ENCODE results near the gene HYAL2.

Gene HYAL2

GRCh38 chr3:50322386-50323091 lies at the start of gene HYAL2:
Gene HYAL2 (minus strand): TSS chr3:50322745. CDS start chr3:50320489, 2,256 bp downstream.
- DNase-seq = no peak

- DNase-seq = no peak
Measured at GRCh38 chr3:50371133-50371685, 48.7 kb upstream of the HYAL2 start.

- DNase-seq = no peak
Measured at GRCh38 chr3:50370594-50370993, 48.0 kb upstream of the HYAL2 start.

- no peak for DNase-seq
Measured at GRCh38 chr3:50369012-50369670, 46.6 kb upstream of the HYAL2 start.

- no peak for DNase-seq
Measured at GRCh38 chr3:50365842-50366220, 43.3 kb upstream of the HYAL2 start.

- DNase-seq = peak in 11 of 14 donors; percentile 6 to 64 (median 33)
Measured at GRCh38 chr3:50365080-50365841, 42.7 kb upstream of the HYAL2 start.

GRCh38 chr3:50364573-50365079 lies 42.1 kb upstream of the HYAL2 start:
- no peak for DNase-seq

- DNase-seq = no peak
Measured at GRCh38 chr3:50359760-50360110, 37.2 kb upstream of the HYAL2 start.

GRCh38 chr3:50358911-50359759 lies 36.6 kb upstream of the HYAL2 start, which contains the start of gene TMEM115:
Gene TMEM115 (minus strand): TSS chr3:50359521. CDS start chr3:50359063, 458 bp downstream.
- peak; percentile 58 to 100 (median 97) for DNase-seq

GRCh38 chr3:50358355-50358910 lies 35.9 kb upstream of the HYAL2 start:
- DNase-seq = no peak

GRCh38 chr3:50357481-50357880 lies 34.9 kb upstream of the HYAL2 start:
- DNase-seq = no peak

GRCh38 chr3:50356553-50356952 lies 34.0 kb upstream of the HYAL2 start:
- DNase-seq = no peak

- no peak for DNase-seq
Measured at GRCh38 chr3:50355829-50356552, 33.4 kb upstream of the HYAL2 start.

- DNase-seq = no peak
Measured at GRCh38 chr3:50354850-50355249, 32.3 kb upstream of the HYAL2 start.

GRCh38 chr3:50354186-50354764 lies 31.7 kb upstream of the HYAL2 start:
- DNase-seq = no peak

- DNase-seq = no peak
Measured at GRCh38 chr3:50353245-50354004, 30.9 kb upstream of the HYAL2 start.

GRCh38 chr3:50352781-50353180 lies 30.2 kb upstream of the HYAL2 start:
- DNase-seq = no peak

- no peak for DNase-seq
Measured at GRCh38 chr3:50351323-50351697, 28.8 kb upstream of the HYAL2 start.

- peak; percentile 66 to 99 (median 97) for DNase-seq
Measured at GRCh38 chr3:50350527-50351322, 28.2 kb upstream of the HYAL2 start, which contains the start of the genes CYB561D2 and NPRL2. Gene CYB561D2 (plus strand): TSS chr3:50350862. CDS start chr3:50351434, 572 bp downstream. Gene NPRL2 (minus strand): TSS chr3:50350775. CDS start chr3:50350652, 123 bp downstream.
